NCI-H774 (cell line): ENCODE results near the gene EIF5A.
"Not testable (repeated sequence)": the region's sequence is repeated elsewhere in the genome, so short reads cannot be mapped to it uniquely, and the experiment has no call there.

ENCODE experiments used
- DNase-seq: peaks from one replicate; lab custom pipeline; 2025; lab: John Stamatoyannopoulos, UW

Gene EIF5A

DNA sequence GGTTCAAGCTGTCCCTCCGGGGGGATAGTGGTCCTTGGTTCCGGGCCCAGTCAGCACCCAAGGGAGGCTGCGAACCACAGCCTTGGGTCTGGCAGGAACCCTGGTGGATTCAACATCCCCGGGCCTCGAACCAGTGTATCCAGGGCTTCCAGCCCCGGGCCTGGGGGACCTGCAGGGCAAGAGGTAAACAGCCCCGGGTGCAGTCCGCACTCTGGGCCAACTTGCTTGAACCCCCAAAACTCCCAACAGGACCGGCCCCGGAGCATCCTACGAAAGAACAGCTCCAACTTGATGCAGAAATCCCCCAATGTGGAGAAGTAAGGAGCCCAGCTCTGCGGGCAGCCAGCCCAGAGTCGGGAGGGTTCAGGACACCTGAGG is 23.2 kb downstream of the EIF5A start:
- no peak for DNase-seq

DNA sequence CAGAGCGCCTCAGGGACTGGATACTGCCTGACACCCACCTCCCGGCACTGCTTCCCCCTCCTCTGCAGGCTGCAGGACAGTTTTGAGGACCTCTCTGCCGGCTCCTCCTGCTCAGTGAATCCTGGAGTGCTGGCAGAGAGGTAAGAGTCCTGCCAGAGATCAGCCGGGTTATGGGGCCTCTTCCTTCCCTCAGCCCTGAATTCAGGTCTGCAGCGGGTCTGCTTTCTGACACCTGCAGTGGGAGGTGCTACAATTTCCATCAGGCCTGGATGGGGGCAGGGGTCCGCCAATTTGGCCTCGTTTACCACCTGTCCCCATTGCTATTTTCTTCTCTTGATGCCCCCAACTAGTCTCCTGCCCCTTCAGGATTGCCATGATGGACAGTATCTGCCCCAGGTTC is 24.7 kb downstream of the EIF5A start:
- no peak for DNase-seq

DNA sequence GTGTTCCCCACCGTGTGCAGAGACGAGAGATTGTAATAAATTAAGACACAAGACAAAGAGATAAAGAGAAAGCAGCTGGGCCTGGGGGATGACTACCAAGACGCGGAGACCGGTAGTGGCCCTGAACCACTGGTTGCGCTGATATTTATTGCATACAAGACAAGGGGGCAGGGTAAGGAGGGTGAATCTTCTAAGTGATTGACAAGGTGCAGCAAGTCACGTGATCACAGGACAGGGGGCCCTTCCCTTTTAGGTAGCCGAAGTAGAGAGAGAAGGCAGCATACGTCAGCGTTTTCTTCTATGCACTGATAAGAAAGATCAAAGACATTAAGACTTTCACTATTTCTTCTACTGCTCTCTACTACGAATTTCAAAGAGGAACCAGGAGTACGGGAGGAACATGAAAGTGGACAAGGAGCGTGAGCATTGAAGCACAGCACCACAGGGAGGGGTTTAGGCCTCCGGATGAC is 25.2 kb downstream of the EIF5A start:
- not testable (repeated sequence) for DNase-seq

DNA sequence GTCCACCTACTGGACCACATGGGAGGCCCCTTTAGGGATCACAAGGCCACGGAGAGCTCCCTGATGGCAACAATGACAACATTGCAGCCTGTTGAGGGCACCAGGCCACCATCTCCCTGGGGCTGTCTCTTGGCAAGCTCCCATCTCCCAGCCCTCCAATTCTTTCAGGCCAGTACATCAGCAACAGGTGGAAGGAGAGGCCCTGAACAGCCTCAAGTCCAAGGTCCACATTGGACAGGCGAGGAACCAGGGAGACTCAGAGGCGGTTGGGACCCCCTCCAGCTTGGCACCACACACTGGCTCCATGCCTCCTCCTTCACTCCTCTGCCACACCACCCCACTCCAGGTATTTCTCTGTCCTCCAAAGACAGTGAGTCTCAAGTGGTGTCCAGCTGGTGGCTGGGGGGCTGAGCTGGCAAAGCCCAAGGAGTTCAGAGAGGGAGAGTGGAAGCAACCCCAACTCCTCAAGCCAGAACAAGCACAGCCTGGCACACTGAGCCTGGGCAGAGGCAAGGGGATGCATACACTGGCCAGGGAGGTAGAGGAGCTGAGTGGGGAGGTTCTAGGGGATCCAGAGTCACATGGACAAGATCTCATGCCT is 27.6 kb downstream of the EIF5A start:
- no peak for DNase-seq

DNA sequence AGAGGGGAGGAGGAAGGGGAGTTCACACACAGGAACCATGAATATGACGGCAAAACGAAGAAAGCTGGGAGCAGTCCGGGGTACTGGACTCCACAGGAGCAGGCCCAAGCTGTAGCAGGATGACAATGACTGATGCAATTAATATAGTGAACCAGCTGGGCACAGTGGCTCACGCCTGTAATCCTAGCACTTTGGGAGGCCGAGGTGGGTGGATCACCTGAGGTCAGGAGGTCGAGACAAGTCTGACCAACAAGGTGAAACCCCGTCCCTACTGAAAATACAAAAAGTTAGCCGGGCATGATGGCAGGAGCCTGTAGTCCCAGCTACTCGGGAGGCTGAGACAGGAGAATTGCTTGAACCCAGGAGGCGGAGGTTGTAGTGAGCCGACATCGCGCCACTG is 28.3 kb downstream of the EIF5A start:
- DNase-seq, result not testable (repeated sequence)

DNA sequence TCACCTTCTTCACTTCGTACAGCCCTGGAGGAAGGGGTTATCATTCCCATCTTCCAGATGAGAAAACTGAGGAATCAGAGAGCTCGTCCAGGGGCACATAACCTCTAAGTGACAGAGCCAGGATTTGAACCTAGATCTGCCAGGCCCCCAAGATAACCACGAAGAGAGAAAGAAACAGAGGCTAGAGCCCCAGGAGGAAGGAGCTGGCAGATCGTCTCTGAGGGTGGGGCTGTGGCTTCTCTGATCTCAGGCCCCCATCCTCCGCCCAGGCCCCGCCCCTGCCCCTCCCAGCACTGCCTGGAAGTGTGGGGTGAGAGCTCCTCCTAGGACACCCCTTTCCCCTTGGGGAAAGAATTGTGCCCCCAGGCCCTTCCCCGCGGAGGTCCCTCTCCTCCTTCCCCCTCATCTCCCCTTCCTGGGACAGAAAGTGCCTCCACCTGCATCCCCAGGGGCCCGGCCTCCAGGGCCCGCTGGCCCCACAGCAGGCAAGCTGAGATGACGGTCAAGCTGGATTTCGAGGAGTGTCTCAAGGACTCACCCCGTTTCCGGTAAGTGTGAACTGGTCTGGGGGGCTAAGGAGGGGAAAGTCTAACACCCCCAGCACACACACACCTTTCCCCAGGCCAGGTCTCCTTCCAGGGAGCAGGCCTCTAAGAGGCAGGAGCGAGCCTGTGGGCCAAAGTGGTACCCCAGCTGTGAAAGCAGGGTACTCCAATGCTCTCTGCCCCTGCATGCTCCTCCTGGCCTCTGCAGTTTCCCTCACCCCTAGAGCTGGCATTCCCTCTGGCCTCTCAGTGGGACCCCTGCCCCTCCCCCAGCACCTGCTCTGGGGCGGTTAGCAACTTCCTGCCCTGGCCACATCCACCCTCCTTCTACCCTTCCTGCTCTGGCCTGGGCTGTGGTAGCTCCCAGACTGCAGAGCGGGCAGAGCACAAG is 29.1 kb downstream of the EIF5A start, which contains the start of gene ACAP1:
ACAP1 (plus strand) TSS at position 290 of the 936 bp plus-strand sequence; CDS start at position 496, 206 bp downstream.
- no peak for DNase-seq

DNA sequence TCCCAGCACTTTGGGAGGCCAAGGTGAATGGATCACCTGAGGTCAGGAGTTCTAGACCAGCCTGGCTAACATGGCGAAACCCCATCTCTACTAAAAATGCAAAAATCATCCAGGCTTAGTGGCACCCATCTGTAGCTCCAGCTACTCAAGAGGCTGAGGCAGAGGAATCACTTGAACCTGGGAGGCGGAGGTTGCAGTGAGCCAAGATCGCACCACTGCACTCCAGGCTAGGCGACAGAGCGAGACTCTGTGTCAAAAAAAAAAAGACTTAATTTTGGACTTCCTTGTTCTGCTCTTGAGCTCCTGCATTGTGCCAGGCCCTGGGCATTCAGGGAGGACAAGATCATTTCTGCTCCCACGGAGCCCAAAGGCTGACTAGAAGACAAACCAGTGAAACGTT is 30.2 kb downstream of the EIF5A start:
- DNase-seq, result not testable (repeated sequence)

DNA sequence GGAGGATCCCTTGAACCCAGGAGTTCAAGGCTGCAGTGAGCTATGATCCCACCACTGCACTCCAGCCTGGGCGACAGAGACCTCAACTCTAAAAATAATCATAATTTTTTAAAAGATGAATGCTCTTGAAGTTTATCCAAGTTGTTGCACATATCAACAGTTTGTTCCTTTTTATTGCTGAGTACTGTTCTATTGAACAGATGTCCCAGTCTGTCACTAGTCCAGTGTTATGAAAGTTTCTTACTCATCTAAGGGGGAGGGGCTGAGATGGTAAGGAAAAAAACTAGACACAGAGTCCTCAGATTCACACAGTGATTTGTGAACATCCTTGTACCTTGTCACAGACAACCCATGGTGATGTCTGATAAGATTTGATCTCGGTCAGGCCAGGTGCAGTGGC is 32.8 kb downstream of the EIF5A start:
- DNase-seq, result no peak

DNA sequence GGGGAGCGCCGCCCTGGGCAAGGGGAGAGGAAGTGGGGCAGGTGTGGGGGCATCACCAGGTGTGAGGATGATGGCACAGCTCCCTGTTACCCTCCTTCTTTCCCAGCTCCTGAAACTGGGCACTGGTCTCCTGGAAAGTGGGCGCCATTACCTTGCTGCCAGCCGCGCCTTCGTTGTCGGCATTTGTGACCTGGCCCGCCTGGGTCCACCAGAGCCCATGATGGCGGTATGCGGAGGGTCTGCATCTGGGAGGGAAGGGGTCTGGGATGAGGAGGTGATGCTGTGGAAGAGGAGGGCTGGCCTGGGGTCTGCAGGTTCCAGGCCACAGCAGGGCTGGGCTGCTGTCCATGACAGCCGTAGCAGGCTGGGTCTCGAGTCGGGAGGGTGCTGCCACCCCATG is 34.4 kb downstream of the EIF5A start:
- DNase-seq, result no peak

DNA sequence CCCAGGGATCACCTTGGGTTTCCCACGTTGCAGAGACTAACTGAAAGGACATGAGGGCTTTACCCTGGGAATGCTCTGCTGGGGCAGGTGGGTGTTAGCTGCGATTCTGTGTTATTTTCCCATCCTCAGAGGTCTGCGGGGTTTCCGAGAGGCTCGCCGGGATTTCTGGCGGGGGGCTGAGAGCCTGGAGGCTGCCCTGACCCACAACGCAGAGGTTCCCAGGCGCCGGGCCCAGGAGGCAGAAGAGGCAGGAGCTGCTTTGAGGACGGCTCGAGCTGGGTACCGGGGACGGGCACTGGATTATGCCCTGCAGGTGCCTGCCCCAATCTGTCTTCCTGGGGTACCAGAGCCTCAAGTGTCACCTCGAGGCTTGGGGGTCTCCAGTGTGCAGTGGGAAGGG is 35.8 kb downstream of the EIF5A start:
- DNase-seq, result no peak

DNA sequence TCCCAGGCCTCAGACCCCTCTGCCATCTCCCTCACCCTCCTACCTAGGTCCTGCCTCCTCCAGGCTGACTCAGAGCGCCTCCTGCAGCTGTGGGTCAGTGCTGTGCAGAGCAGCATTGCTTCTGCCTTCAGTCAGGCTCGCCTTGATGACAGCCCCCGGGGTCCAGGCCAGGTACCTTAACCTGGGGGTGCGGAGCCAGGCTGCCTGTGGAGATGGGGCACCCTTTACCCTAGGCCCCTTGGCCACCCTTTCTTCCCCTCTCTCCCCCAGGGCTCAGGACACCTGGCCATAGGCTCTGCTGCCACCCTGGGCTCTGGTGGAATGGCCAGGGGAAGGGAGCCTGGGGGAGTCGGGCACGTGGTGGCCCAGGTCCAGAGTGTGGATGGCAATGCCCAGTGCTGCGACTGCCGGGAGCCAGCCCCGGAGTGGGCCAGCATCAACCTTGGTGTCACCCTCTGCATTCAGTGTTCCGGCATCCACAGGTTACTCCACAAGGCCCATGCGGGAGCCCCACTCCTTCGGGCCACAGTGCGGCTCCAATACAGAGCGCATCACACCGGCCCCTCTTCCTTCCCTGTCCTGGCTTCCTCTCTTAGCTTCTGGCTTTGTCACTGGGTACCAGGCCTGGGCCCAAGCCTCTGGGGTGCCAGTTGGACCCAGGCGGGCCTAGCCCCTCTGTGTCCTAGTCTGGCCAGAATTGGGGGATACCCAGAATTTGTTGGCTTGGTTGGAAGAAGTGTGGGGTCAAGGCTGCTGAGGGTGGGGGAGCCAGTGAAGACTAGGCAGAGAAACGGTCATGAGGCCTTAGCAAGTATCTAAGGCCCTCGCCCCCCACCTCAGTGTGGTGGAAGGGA is 39.6 kb downstream of the EIF5A start:
- no peak for DNase-seq

DNA sequence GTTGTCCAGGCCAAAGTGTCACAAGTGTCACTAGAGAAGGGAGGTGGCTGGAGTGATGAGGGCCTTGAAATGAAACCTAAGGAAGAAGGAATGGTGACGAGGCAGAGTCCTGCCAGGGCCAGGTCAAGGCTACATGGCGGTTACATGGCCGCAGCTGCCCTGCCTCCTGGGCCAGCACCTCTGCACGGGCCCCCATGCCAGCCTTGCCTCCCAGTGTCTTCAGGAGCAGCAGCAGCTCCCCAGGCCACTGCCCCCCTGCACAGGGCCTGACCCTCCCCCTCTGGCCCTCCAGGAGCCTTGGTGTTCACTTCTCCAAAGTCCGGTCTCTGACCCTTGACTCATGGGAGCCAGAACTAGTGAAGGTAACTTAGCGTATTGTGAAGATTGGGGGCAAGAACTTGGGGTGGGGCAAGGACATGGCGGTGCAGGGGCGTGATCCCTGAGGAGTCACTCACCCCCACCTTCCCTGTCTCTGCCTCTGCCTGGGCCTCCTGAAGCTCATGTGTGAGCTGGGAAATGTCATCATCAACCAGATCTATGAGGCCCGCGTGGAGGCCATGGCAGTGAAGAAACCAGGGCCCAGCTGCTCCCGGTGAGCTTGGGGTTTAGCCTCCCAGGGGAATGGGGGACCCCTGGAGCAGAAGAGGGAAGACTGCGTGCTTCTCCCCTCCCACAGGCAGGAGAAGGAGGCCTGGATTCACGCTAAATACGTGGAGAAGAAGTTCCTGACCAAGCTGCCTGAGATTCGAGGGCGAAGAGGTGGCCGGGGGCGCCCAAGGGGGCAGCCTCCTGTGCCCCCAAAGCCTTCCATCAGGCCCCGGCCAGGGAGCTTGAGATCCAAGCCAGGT is 40.4 kb downstream of the EIF5A start:
- no peak for DNase-seq

DNA sequence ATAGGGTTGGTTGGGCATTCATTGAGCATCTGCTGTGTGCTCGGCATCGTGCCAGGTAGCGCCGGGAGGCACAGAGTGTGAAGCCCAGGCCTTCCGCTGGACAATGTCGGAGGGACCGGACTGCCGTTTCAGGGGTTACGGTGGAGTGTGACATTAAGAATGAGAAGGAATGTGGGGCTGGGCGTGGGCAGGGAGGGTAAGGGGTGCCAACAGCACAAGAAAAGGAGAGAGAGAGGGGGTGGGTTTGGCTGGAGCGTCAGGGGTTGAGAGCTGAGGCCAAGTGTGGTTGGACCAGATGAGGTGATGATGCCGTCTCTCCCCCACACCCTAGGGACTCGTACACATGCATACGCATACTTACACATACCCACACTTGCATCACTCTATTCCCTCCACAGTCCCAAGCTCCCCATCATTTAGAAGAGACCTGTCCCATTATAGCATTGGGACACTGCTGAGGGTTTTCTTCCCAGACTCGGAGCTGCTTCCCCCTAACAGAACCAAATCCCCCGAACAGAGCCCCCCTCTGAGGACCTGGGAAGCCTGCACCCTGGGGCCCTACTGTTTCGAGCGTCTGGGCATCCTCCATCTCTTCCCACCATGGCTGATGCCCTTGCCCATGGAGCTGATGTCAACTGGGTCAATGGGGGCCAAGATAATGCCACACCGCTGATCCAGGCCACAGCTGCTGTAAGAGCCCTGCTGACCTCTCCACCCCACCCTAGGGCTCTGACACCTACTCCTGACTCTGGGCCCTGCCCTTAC is 41.2 kb downstream of the EIF5A start:
- DNase-seq, result no peak

DNA sequence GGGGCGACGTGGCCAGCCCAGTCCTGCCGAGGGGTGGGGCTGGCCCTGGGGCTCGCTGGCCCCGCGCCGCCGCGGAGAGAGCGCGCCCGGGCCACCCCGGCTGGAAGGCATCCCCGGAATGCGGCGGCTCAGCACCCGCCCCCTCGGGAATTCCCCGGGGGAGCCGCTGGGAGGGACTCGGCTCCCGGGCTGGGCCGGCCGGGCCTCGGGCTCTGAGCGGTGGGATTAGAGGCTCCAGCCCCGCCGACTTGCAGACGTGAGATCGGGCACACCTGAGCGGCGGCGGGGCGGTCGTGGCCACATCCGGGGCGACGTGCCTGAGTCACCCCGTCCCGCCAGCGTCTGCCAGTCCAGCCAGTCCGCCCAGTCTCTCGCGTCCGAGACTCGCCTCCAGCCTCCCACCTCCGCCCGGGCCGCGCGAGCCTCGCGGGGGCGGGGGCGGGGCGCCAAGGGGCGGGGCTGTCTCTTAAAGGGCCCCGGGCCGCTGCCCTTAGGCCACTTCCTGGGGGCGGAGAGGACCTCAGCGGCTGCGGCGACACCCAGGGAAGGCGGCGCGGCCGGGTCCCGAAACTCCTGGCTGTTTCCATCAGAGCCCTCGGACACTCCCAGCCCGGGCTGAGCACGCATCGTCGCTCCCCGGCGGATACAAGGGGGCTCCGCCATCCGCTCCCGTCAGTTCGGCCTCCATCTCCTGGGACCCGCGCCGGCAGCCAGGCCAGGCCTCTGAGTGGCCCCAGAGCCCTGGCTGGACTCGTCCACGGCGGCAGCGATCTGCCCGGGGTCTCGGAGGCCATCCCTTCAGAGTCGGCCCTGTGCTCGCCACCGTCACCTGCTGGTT is 44.5 kb downstream of the EIF5A start, which contains the start of gene KCTD11:
KCTD11 (plus strand) TSS at position 498 of the 838 bp plus-strand sequence.
- DNase-seq, result peak; percentile 1

DNA sequence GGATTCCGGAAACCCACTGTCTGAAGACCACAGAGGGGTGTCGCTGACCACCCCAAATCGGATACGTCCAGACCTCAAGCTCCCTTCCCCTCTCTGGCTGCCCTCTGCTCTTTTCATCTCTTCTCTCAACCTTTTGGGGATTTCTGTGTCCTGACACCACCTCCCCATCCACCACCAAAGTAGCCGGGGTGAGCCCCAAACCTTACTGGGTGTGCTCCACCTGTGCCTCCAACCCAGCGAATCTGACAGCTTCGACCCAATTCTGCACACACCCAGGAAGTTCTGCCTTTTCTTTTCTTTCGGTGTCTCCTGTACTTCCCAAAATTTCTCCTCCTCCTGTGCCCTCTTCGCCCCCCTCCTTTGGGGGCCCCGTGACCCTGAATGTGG is 45.1 kb downstream of the EIF5A start:
- no peak for DNase-seq

DNA sequence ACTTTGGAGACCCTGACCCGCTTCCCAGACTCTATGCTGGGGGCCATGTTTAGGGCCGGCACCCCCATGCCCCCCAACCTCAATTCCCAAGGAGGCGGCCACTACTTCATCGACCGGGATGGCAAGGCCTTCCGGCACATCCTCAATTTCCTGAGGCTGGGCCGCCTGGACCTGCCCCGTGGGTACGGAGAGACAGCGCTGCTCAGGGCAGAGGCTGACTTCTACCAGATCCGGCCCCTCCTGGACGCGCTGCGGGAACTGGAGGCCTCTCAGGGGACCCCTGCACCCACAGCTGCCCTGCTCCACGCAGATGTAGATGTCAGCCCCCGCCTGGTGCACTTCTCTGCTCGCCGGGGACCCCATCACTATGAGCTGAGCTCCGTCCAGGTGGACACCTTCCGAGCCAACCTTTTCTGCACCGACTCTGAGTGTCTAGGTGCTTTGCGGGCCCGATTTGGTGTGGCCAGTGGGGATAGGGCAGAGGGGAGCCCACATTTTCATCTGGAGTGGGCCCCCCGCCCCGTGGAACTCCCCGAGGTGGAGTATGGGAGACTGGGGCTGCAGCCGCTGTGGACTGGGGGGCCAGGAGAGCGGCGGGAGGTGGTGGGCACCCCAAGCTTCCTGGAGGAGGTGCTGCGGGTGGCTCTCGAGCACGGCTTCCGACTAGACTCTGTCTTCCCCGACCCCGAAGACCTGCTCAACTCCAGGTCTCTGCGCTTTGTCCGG is 45.6 kb downstream of the EIF5A start:
- no peak for DNase-seq

DNA sequence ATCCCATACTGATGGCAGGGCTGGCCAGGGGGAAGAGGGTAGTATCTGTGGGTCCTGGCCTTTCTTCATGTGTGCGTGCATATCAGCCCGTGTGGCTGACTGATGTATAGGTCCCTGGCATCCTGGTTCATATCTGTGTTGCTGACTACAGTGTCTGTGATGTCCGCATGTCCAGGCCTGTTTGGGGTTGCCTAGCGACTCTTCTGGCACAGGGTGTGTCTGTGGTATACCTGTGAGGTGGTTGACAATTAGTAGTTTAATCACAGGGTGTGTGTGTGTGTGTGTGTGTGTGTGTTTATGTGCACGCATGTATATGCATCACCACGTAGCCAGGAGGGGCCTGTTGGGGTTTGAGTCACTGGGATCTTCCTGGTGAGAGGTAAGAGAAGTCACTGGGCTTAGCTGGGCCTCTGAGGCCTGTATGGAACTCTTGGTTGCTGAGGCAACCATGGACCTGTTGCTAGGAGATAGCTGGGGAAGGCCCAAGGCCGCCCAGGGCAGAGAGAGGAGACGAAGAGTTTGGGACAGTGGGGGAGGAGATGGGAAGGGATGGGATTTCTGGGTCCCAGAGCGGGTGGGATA is 46.9 kb downstream of the EIF5A start:
- no peak for DNase-seq

DNA sequence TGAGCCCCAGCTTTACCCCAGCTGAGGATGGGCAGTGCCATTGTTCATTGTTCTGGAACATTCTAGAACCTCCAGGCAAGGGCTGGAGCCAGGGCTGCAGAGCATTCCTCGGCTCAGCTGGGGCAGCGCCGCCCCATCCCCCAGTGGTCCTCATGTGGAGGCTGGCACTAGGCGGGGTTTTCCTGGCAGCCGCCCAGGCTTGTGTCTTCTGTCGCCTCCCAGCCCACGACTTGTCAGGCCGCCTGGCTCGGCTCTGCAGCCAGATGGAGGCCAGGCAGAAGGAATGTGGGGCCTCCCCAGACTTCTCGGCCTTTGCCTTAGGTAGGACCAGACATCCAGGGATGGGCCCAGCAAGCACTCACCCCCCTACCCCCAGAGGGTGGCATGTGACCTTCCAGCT is 47.6 kb downstream of the EIF5A start, which contains the start of gene TMEM95:
TMEM95 (plus strand) TSS at position 104 of the 400 bp plus-strand sequence; CDS start at position 153, 49 bp downstream.
- no peak for DNase-seq
